Measurements from ENCODE around the gene OTOG.

OTOG gene

GRCh38 chr11:17695454-17696441 lies 148.7 kb downstream of the OTOG start:
- DNase-seq (ENCODE audit: low read depth in 2 of 2), result no peak

- no peak for DNase-seq (ENCODE audit: low read depth in 2 of 2)
Measured at GRCh38 chr11:17696741-17697140, 149.7 kb downstream of the OTOG start.
